Measurements from ENCODE around the gene ARG2. TPM values are rescaled to one million over a fixed set of nuclear protein-coding genes. Genes with fewer than 3 reads are reported as not detected.

Gene ARG2
- total RNA-seq, 1 donor from 2014 or later: 11.1 TPM

DNA sequence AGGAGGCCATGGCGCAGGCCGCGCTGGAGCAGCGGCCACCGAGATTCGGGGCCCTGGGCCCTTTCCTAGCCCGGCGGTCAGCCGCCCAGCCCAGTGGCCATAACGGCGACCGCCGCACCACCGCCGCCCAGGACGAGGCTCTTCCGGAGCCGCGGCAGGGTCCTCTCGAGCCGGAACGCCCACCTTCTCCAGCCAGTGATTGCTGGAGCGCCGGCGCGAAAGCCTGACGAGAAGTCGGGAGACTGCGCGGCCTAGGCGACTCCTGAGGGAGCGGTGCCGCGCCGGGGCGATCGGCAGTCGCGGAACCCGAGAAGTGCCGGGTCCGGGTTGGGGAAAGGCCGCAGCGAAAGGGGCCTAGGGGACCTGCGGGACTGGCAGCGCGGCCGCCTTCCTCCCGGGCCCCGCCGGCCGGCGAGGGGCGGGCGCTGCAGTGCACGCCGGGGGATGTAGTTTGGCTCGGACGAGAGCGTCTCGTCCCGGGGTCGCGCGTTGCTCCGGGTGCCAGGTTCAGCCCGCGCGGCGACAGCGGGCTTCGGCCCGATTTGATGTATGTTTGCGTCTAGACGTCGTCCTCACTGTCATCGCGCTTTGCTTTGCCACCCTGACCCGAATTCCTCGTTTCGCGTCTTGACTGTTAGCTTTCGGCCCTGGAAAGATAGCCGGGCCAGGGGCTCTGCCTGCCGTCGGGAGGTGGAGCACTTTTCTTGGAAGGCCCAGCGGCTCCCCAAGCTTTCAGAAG, 54.9 kb downstream of the ARG2 start, which contains the start of gene VTI1B:
Gene VTI1B, minus strand, starts transcription at position 153 of the 739 bp plus-strand sequence. Its CDS starts 143 bp downstream, at position 10.
- H3K4me3 Mint-ChIP-seq (ENCODE audit: unreplicated experiment): peak within 1 kb of the TSS; percentile 87

DNA sequence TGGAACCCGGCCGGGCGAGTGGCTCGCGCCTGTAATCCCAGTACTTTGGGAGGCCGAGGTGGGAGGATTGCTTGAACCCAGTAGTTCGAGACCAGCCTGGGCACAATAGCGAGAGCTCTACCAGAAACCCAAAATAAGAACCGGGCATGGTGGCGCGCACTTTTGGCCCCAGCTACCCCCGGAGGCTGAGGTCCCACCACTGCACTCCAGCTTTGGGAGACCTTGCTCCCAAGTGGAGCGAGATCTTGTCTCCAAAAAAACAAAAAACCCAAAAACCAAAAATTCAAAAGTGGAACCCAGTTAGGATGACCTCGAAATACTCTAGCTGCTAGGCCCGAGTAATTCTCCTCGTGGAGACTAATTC, 55.5 kb downstream of the ARG2 start:
- Mint-ChIP-seq H3K27me3 (ENCODE audit: low read depth) (no peaks in the 10 kb centered on the region), H3K27ac (ENCODE audit: unreplicated experiment) (peak overlapping the region; percentile 96), H3K9me3 (ENCODE audit: low read depth) (no peaks in the 10 kb centered on the region), H3K4me3 (ENCODE audit: unreplicated experiment) (peak overlapping the region; percentile 87), H3K36me3 (ENCODE audit: low read depth) (peaks cover 6% of the 10 kb centered on the region), H3K4me1 (ENCODE audit: low read depth) (peaks cover 23% of the 10 kb centered on the region)
- TF ChIP-seq, protein P1, sequence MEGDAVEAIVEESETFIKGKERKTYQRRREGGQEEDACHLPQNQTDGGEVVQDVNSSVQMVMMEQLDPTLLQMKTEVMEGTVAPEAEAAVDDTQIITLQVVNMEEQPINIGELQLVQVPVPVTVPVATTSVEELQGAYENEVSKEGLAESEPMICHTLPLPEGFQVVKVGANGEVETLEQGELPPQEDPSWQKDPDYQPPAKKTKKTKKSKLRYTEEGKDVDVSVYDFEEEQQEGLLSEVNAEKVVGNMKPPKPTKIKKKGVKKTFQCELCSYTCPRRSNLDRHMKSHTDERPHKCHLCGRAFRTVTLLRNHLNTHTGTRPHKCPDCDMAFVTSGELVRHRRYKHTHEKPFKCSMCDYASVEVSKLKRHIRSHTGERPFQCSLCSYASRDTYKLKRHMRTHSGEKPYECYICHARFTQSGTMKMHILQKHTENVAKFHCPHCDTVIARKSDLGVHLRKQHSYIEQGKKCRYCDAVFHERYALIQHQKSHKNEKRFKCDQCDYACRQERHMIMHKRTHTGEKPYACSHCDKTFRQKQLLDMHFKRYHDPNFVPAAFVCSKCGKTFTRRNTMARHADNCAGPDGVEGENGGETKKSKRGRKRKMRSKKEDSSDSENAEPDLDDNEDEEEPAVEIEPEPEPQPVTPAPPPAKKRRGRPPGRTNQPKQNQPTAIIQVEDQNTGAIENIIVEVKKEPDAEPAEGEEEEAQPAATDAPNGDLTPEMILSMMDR (IDR thresholded peaks at IDR 0.05): peak; percentile 5
- no peak for DNase-seq (ENCODE audit: low spot score)

More for the DNA sequence above, 54.9 kb downstream of the ARG2 start, which contains the start of gene VTI1B:
- TF ChIP-seq, protein P1 (IDR thresholded peaks at IDR 0.05): peak; percentile 57
- peak; percentile 88 for DNase-seq (ENCODE audit: low spot score)
- Mint-ChIP-seq H3K9me3 (ENCODE audit: low read depth) (no peaks in the 10 kb centered on the region), H3K27ac (ENCODE audit: unreplicated experiment) (peak within 1 kb of the TSS; percentile 96), H3K27me3 (ENCODE audit: low read depth) (no peaks in the 10 kb centered on the region), H3K4me1 (ENCODE audit: low read depth) (peaks cover 23% of the 10 kb centered on the region), H3K36me3 (ENCODE audit: low read depth) (peaks cover 6% of the 10 kb centered on the region)

DNA sequence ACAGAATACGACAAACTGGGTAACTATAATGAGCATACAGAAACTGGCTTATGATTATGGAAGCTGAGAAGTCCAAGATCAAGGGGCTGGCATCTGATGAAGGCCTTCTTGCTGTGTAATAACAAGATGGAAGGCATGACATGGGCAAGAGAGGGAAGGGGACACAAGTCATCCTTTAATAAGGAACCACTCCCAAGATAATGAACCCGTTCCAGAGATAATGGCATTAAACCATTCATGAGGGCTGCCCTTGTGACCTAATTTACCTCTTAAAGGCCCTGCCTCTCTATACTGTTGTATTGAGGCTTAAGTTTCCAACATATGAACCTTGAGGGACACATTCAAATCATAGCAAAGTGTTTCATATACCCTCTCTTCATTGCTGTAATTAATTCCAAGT, 59.3 kb downstream of the ARG2 start:
- no peaks in the 10 kb centered on the region for H3K9me3 Mint-ChIP-seq (ENCODE audit: low read depth)
- TF ChIP-seq, protein P1 (IDR thresholded peaks at IDR 0.05): no peak
- H3K27me3 Mint-ChIP-seq (ENCODE audit: low read depth): no peaks in the 10 kb centered on the region
- no peak for DNase-seq (ENCODE audit: low spot score)
- H3K4me3 Mint-ChIP-seq (ENCODE audit: unreplicated experiment): no peak overlapping the region
- peaks cover 9% of the 10 kb centered on the region for H3K36me3 Mint-ChIP-seq (ENCODE audit: low read depth)
- peaks cover 8% of the 10 kb centered on the region for H3K4me1 Mint-ChIP-seq (ENCODE audit: low read depth)
- H3K27ac Mint-ChIP-seq (ENCODE audit: unreplicated experiment): no peak overlapping the region

DNA sequence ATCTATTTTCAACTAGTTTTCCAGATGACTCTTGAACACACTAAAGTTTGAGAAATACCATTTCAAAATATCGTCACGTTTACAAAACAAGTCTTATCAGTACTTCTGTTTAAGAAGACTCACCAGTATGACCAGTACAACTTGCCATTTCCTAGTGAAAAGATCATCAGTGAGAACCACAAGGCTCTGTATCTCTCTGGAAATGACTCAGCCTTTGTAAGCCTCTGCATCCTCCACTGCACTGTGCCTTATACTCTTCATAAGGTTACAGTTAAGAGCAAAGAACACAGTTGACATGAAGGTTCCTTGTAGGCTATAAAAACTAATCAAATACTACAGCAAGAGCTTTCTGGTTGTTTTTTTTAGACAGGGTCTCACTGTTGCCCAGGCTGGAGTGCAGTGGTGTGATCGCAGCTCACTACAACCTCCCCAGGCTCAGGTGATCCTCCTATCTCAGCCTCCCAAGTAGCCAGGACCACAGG, 60.4 kb downstream of the ARG2 start:
- H3K4me1 Mint-ChIP-seq (ENCODE audit: low read depth): peaks cover 6% of the 10 kb centered on the region
- H3K9me3 Mint-ChIP-seq (ENCODE audit: low read depth): no peaks in the 10 kb centered on the region
- peaks cover 14% of the 10 kb centered on the region for H3K36me3 Mint-ChIP-seq (ENCODE audit: low read depth)
- H3K27me3 Mint-ChIP-seq (ENCODE audit: low read depth): no peaks in the 10 kb centered on the region
- H3K4me3 Mint-ChIP-seq (ENCODE audit: unreplicated experiment): no peak overlapping the region
- H3K27ac Mint-ChIP-seq (ENCODE audit: unreplicated experiment): no peak overlapping the region
- no peak for DNase-seq (ENCODE audit: low spot score)
- TF ChIP-seq, protein P1 (IDR thresholded peaks at IDR 0.05): no peak

DNA sequence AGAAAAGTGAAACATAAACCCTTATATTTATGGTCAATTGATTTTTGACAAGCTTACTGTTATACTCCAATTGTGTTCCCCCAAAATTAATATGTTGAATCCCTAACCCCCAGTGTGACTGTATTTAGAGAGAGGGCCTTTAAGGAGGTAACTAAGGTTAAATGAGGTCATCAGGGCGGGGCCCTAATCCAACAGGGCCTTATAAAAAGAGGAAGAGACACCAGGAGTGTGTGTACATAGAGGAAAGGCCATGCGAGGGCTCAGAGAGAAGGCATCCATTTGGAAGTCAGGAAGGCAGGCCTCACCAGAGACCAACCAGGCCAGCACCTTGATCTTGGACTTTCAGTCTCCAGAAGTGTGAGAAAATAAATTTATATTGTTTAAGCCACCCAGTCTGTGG, 61.2 kb downstream of the ARG2 start:
- DNase-seq (ENCODE audit: low spot score): no peak
- Mint-ChIP-seq H3K9me3 (ENCODE audit: low read depth) (no peaks in the 10 kb centered on the region), H3K27me3 (ENCODE audit: low read depth) (no peaks in the 10 kb centered on the region), H3K4me3 (ENCODE audit: unreplicated experiment) (no peak overlapping the region), H3K36me3 (ENCODE audit: low read depth) (peaks cover 16% of the 10 kb centered on the region), H3K27ac (ENCODE audit: unreplicated experiment) (no peak overlapping the region), H3K4me1 (ENCODE audit: low read depth) (no peaks in the 10 kb centered on the region)
- TF ChIP-seq, protein P1 (IDR thresholded peaks at IDR 0.05): no peak
